GM12872 (cell line): ENCODE measurements around the gene ABLIM1.

Experiments
- CTCF ChIP-seq: IDR thresholded peaks from 3 replicates; pipeline ENCODE4 v1.5.1; 2011; ENCODE audit warnings: low read depth, mild to moderate bottlenecking, low read length, moderate library complexity; ENCODE audit not compliant: insufficient read depth

ABLIM1 gene

GRCh38 chr10:114532226-114532625 lies 125.8 kb downstream of the ABLIM1 start:
- no peak for TF ChIP-seq CTCF

GRCh38 chr10:114526504-114527238 lies 131.4 kb downstream of the ABLIM1 start:
- no peak for TF ChIP-seq CTCF

GRCh38 chr10:114526126-114526503 lies 132.0 kb downstream of the ABLIM1 start:
- no peak for TF ChIP-seq CTCF

- no peak for TF ChIP-seq CTCF
These were observed 132.6 kb downstream of the ABLIM1 start for GRCh38 chr10:114525368-114525949.

- no peak for TF ChIP-seq CTCF
These were observed 134.2 kb downstream of the ABLIM1 start for GRCh38 chr10:114523876-114524275.

GRCh38 chr10:114521255-114521654 lies 136.8 kb downstream of the ABLIM1 start:
- no peak for TF ChIP-seq CTCF

- no peak for TF ChIP-seq CTCF
These were observed 137.6 kb downstream of the ABLIM1 start for GRCh38 chr10:114520453-114520852.
